HAP-1 (cell line): ENCODE measurements around the gene TRIM2.

Experiments
- DNase-seq, 2 experiments: peaks; one replicate each; pipeline ENCODE4 v3.0.0-alpha.2; 2016 to 2020; ENCODE audit warnings: low spot score in 2 of 2
- H3K27me3 ChIP-seq: fragments of 250-450 bp; sonication (Bioruptor Pico); 2 replicates; pipeline ENCODE4 v1.5.1; 2020; ENCODE audit warnings: low read depth, mild to moderate bottlenecking, moderate library complexity
- H3K36me3 ChIP-seq: fragments of 250-450 bp; sonication (Bioruptor Pico); replicated peaks from 2 replicates; pipeline ENCODE4 v1.5.1; 2020; ENCODE audit warnings: mild to moderate bottlenecking
- H3K4me1 ChIP-seq: fragments of 250-450 bp; sonication (Bioruptor Pico); 2 replicates; pipeline ENCODE4 v1.5.1; 2020; ENCODE audit warnings: mild to moderate bottlenecking
- H3K4me3 ChIP-seq: fragments of 250-450 bp; sonication (Bioruptor Pico); 2 replicates; pipeline ENCODE4 v1.5.1; 2020; ENCODE audit warnings: mild to moderate bottlenecking, moderate library complexity
- H3K9me3 ChIP-seq: fragments of 250-450 bp; sonication (Bioruptor Pico); 2 replicates; pipeline ENCODE4 v1.5.1; 2020; ENCODE audit warnings: mild to moderate bottlenecking, moderate library complexity
- in situ Hi-C: fragments of 300-500 bp; cut with MboI; formaldehyde crosslinking; loops from 3 replicates; pipeline ENCODE4 v1.14.3; 2020; ENCODE audit warnings: low sequenced_read_pairs, inconsistent platforms, mixed read lengths

The TRIM2 gene

DNA sequence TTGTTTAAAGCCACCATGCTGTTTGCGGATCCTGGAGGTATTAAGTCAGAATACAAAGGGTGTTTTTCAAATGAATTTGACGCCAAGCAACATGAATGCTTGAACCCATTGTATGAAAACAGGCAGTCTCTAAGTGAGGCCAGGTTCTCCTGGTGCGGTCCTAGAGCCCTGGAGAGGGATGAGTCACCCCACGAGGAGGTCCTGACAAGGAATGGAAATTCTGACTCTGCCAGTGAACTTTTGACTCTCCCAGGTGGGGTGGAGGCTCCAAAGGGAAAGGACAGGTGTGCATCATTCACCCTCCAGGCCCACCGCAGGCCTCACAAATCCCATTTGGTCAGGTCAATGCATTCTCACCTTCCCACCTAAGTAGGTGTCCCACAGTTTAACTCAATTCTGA lies 1.5 kb downstream of the TRIM2 start:
- Histone ChIP-seq H3K27me3 (no peaks in the 10 kb centered on the region), H3K36me3 (no peaks in the 10 kb centered on the region), H3K9me3 (no peaks in the 10 kb centered on the region), H3K4me1 (peaks cover 46% of the 10 kb centered on the region), H3K4me3 (peak overlapping the region; percentile 37)
- in situ Hi-C loops, result no loop called here
- DNase-seq, result peak; percentile 66 to 69

DNA sequence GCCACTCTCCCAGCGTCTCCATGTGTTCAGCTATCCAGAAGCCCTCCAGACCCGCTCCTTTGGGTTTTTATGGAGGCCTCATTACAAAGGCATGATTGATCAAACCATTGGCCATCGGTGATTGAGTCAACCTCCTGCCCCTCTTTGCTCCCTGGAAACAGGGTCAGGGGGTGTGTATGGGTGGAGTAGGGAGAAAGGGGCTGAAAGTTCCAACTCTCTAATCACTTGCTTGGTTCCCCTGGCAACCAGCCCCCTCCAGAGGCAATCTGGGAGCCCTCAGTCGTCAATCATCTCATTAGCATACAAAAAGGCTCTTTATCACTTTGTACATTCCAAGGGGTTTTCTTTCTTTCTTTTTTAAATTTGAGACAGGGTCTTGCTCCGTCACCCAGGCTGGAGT lies 2.3 kb downstream of the TRIM2 start:
- Histone ChIP-seq H3K27me3 (no peaks in the 10 kb centered on the region), H3K9me3 (no peaks in the 10 kb centered on the region), H3K36me3 (no peaks in the 10 kb centered on the region), H3K4me1 (peaks cover 46% of the 10 kb centered on the region), H3K4me3 (peak overlapping the region; percentile 37)
- DNase-seq, result peak; percentile 90 to 94
- in situ Hi-C loops, result no loop called here

DNA sequence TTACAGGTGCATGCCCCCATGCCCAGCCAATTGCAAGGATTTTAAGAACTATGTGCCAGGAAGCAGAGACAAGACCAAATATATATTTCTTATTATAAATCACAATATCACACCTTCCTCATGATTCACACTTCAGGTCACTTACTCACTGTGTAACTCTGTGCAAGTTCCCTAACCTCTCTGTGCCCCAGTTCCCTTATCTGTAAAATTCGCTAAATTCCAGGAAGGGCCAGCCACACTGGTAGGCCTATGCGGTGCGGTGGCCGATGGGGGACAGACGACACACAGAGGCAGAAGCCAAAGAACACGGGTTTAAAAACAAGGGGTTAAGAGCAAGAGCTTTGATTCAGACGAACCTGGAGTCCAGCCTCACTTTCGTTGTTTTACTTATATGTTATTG lies 2.8 kb downstream of the TRIM2 start:
- Histone ChIP-seq H3K36me3 (no peaks in the 10 kb centered on the region), H3K27me3 (no peaks in the 10 kb centered on the region), H3K4me3 (peak overlapping the region; percentile 6), H3K9me3 (no peaks in the 10 kb centered on the region), H3K4me1 (peaks cover 49% of the 10 kb centered on the region)
- DNase-seq, result peak; percentile 34 to 43
- in situ Hi-C loops, result no loop called here

DNA sequence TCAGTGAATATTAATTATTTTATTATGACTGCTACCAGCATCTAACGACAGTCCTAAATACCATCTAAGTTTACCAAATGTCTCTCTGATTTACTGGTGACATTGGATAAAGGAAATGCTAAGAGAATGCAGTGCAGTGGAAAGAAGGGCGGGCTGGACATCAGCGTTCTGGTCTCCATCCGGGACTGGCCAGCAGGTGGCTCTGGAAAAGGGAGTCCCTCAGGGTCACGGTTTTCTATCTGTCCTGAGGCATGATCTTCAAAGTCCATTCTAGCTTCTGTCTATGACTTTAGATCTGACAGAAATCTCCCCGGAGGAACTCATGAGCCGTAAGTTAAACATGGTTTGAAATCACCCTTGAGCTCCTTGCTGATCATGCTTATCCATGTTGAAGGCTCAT lies 3.3 kb downstream of the TRIM2 start:
- in situ Hi-C loops, result no loop called here
- peak; percentile 57 to 73 for DNase-seq
- H3K36me3 ChIP-seq, result no peaks in the 10 kb centered on the region
- peaks cover 55% of the 10 kb centered on the region for H3K4me1 ChIP-seq
- H3K4me3 ChIP-seq, result no peak overlapping the region
- H3K27me3 ChIP-seq, result no peaks in the 10 kb centered on the region
- no peaks in the 10 kb centered on the region for H3K9me3 ChIP-seq

DNA sequence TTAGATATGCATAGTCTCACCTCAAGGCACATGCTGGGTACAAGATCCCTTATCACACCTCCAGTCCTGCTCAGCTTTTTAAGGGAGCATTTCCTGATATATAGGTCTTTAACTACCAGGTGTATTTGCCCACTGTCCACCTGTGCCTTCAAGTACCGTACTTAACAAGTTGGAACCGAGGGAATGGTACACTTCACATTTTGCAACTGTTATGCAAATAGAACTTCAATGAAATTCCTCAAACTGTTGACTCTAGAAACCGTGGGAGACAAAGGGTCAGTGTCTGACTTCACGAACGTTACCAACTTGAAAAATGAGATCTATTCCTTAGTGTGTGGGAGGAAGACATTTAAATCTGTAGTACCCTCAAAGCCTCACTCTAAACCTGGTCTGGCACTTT lies 5.2 kb downstream of the TRIM2 start:
- H3K4me3 ChIP-seq, result no peak overlapping the region
- no peaks in the 10 kb centered on the region for H3K9me3 ChIP-seq
- H3K36me3 ChIP-seq, result no peaks in the 10 kb centered on the region
- DNase-seq, result peak; percentile 44 to 75
- in situ Hi-C loops, result no loop called here
- H3K4me1 ChIP-seq, result peaks cover 66% of the 10 kb centered on the region
- no peaks in the 10 kb centered on the region for H3K27me3 ChIP-seq

DNA sequence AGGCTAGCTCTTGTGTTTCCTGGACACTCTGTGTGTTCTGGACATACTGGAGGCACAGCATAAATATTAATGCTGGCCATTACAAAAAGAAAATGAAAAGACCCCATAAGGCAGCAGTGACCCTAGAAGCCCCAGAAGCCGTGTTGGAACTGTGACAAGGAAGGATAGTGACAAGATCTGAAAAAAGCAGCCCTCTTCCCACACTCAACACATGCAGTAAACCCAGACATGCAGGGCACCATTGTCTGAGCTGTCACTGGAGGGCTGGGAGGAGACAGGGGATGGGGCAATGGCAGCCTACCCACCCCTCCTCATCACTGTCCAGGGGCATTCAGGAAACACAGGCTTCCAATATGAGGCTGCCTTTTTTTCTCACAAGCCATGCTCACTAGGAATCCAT lies 6.5 kb downstream of the TRIM2 start:
- H3K9me3 ChIP-seq, result no peaks in the 10 kb centered on the region
- DNase-seq, result no peak
- no peak overlapping the region for H3K4me3 ChIP-seq
- no peaks in the 10 kb centered on the region for H3K36me3 ChIP-seq
- in situ Hi-C loops, result no loop called here
- peaks cover 72% of the 10 kb centered on the region for H3K4me1 ChIP-seq
- H3K27me3 ChIP-seq, result no peaks in the 10 kb centered on the region

DNA sequence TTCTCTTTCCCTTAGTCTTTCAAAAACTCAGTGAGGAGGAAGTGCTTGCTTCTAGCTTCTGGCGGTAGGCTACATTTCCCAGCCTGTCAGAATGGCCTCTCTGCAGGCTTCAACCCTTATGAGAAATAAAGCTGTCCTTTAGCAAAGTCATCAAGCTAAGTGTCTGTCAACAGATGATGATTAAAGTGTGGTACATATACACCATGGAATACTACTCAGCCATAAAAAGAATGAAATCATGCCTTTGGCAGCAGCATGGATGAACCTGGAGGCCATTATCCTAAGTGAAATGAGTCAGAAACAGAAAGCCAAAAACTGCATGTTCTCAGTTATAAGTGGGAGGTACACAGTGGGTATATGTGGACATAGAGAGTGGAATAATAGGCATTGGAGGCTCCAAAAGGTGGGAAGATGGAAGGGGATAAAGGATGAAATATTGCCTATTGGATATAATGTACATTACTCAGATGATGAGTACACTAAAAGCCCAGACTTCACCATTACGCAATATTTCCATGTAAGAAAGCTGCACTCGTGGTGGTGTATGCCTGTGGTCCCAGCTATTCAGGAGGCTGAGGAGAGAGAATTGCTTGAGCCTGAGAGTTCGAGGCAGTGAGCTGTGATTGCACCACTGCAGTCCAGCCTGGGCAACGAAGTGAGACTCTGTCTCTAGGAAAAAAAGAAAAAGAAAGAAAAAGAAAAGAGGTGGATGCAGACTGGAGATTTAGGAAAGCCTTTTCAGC lies 7.9 kb downstream of the TRIM2 start:
- H3K27me3 ChIP-seq, result no peaks in the 10 kb centered on the region
- H3K4me3 ChIP-seq, result no peak overlapping the region
- in situ Hi-C loops, result no loop called here
- peak in 1 of 2 experiments; percentile 33 for DNase-seq
- peaks cover 73% of the 10 kb centered on the region for H3K4me1 ChIP-seq
- no peaks in the 10 kb centered on the region for H3K36me3 ChIP-seq
- no peaks in the 10 kb centered on the region for H3K9me3 ChIP-seq

DNA sequence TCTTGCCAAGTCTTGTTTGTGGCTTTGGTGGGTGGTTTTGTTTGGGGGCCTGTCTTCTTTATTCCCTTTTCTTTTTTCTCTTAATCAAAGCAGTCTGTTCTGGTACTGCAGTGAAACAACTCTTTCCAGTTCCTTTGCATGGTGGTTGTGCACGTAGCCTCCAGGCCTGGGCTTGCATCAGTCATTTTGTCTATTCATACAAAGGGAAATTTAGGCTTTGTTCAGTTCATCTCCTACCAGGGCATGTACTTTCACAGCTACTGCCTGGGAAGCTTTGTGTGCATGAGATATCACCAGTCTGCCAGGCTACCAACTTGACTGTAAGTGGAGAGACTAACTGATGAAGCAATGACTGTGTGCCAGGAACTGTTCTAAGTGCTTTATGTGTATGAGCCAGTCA lies 8.5 kb downstream of the TRIM2 start:
- H3K4me3 ChIP-seq, result no peak overlapping the region
- H3K27me3 ChIP-seq, result no peaks in the 10 kb centered on the region
- no peaks in the 10 kb centered on the region for H3K9me3 ChIP-seq
- H3K4me1 ChIP-seq, result peaks cover 68% of the 10 kb centered on the region
- DNase-seq, result peak; percentile 65 to 73
- no peaks in the 10 kb centered on the region for H3K36me3 ChIP-seq
- in situ Hi-C loops, result no loop called here

DNA sequence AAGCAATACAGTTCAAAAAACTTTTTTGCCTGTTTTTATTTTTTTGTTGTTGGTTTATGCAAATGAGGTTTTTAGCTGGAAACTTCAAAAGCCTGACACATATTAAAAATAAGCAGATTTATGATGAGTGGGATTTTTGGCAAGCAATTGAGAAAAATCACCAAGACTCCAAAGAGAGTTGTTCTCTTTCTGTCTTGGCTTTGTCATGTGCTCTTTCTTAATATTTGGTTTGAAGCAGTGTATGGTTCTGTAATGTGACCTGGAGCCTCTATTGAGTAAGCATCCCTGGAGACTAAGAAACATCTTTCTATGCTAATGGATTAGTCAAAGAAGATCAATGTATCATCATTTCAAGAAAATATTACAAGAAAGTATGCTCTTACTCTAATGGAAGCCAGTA lies 11.7 kb downstream of the TRIM2 start:
- peaks cover 59% of the 10 kb centered on the region for H3K4me1 ChIP-seq
- H3K9me3 ChIP-seq, result no peaks in the 10 kb centered on the region
- H3K4me3 ChIP-seq, result no peak overlapping the region
- no peaks in the 10 kb centered on the region for H3K36me3 ChIP-seq
- no peaks in the 10 kb centered on the region for H3K27me3 ChIP-seq
- in situ Hi-C loops, result no loop called here
- DNase-seq, result no peak

DNA sequence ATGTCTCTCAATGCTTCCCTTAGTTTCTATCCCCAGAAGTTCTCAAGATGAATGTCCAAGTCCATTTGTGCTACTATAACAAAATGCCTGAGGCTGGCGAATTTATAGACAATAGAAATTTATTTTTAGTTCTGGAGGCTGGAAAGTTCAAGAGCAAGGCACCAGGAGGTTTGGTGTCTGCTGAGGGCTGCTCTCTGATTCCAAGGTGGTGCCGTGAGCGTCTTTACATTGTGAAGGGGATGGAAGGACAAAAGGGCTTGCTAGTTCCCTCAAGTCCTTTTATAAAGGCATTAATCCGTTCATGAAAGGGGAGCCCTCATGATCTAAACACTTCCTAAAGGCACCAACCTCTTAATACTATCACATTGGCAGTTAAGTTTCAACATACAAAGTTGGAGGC lies 12.3 kb downstream of the TRIM2 start:
- in situ Hi-C loops, result no loop called here
- no peak overlapping the region for H3K4me3 ChIP-seq
- DNase-seq, result peak; percentile 77 to 97

DNA sequence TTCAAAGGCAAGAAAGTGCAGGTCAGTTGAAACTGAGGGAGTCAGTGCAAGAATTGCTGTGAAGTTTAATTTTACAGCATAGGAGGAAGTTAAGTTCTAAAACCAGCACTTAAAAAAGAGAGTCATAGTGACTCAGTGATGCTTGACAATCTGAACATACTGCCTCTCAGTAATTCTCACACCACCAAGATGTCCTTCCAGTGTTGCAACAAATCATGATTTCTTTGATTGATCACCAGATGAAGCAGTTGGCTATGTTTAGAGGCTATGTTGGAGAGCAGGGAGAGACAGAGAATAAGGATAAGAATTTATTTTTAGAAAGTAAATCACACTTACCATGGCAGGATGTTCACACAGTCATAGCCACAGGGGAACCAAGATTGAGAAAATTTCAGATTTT lies 13.2 kb downstream of the TRIM2 start:
- in situ Hi-C loops, result no loop called here
- Histone ChIP-seq H3K27me3 (no peaks in the 10 kb centered on the region), H3K4me3 (no peak overlapping the region), H3K4me1 (peaks cover 60% of the 10 kb centered on the region), H3K36me3 (no peaks in the 10 kb centered on the region), H3K9me3 (no peaks in the 10 kb centered on the region)
- DNase-seq, result no peak

More for the DNA sequence above, 12.3 kb downstream of the TRIM2 start:
- H3K9me3 ChIP-seq, result no peaks in the 10 kb centered on the region
- H3K36me3 ChIP-seq, result no peaks in the 10 kb centered on the region
- peaks cover 62% of the 10 kb centered on the region for H3K4me1 ChIP-seq
- no peaks in the 10 kb centered on the region for H3K27me3 ChIP-seq

DNA sequence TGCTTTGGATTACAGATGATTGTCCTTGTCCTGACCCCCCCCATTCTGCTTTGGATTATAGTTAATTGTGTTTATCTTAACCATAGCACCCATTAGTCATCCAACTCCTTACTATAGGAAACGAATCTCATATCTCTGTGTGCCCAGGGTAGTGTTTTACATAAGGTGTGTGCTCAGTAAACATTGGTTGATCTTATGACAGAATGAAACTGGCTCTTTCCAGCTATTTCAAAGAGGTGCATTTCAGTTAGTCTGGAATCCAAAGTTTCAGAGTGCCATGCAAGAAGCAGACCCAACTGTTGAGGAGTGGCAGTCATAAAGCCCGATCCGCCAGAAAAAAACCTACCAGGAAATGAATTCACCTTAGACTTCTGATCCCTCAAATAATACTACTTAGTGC lies 14.7 kb downstream of the TRIM2 start:
- Histone ChIP-seq H3K4me3 (no peak overlapping the region), H3K36me3 (no peaks in the 10 kb centered on the region), H3K27me3 (no peaks in the 10 kb centered on the region), H3K4me1 (peaks cover 46% of the 10 kb centered on the region), H3K9me3 (no peaks in the 10 kb centered on the region)
- in situ Hi-C loops, result no loop called here
- DNase-seq, result no peak

DNA sequence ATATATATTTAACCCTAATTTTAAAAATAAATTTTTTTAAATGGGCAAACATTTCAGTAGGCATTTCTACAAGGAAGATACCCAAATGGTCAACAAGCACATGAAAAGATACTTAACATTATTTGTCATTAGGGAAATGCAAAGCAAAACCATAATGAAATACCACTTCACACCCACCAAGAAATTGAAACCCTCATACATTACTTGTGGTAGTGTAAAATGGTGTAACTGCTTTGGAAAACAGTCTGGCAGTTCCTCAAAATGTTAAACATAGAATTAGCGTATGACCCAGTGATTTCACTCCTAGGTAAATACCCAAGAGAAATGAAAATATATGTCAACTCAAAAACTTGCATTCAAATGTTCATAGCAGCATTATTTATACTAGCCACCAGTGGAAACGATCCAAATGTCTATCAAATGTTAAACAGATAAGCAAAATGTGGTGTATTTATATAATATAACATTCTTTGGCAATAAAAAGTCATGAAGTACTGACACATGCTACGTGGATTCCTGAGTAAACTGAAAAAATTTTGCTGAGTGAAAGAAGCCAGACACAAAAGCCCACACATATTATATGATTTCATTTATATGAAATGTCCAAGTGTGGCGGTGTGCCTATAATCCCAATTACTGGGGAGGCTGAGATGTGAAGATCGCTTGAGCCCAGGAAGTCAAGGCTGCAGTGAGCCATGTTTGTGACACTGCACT lies 16.6 kb downstream of the TRIM2 start:
- H3K9me3 ChIP-seq, result no peaks in the 10 kb centered on the region
- in situ Hi-C loops, result no loop called here

More for the DNA sequence above, 16.6 kb downstream of the TRIM2 start:
- Histone ChIP-seq H3K4me3 (no peak overlapping the region), H3K27me3 (no peaks in the 10 kb centered on the region), H3K36me3 (0 out of 2 replicates have a peak, but pooled peaks cover 3% of the 10 kb centered on the region), H3K4me1 (peaks cover 38% of the 10 kb centered on the region)
- no peak for DNase-seq
